HEK293T (cell line): ENCODE data around the gene CRB3.

Experiments used
- ELF4 ChIP-seq: fragments of 450-650 bp; IDR thresholded peaks from 2 replicates; pipeline ENCODE4 v1.6.1; 2017; ENCODE audit warnings: antibody characterized with exemption
- FOXA1 ChIP-seq: fragments of 450-650 bp; IDR thresholded peaks from 2 replicates; pipeline ENCODE4 v1.6.1; 2016; ENCODE audit warnings: mild to moderate bottlenecking
- FOXK2 ChIP-seq: fragments of 450-650 bp; IDR thresholded peaks from 2 replicates; pipeline ENCODE4 v1.6.1; 2016; ENCODE audit warnings: mild to moderate bottlenecking
- FOXM1 ChIP-seq: fragments of 450-650 bp; IDR thresholded peaks from 2 replicates; pipeline ENCODE4 v1.6.1; 2017; ENCODE audit warnings: mild to moderate bottlenecking, borderline replicate concordance
- L3MBTL2 ChIP-seq: fragments of 450-650 bp; conservative IDR thresholded peaks from 2 replicates; pipeline ENCODE4 v1.6.1; 2016; ENCODE audit warnings: mild to moderate bottlenecking
- NFRKB ChIP-seq: fragments of 450-650 bp; IDR thresholded peaks from 2 replicates; pipeline ENCODE4 v1.6.1; 2016; ENCODE audit warnings: mild to moderate bottlenecking, moderate library complexity
- SUZ12 ChIP-seq: fragments of 450-650 bp; IDR thresholded peaks from 2 replicates; pipeline ENCODE4 v1.6.1; 2016; ENCODE audit warnings: mild to moderate bottlenecking
- TARDBP ChIP-seq: fragments of 450-650 bp; IDR thresholded peaks from 2 replicates; pipeline ENCODE4 v1.6.1; 2016

DNA sequence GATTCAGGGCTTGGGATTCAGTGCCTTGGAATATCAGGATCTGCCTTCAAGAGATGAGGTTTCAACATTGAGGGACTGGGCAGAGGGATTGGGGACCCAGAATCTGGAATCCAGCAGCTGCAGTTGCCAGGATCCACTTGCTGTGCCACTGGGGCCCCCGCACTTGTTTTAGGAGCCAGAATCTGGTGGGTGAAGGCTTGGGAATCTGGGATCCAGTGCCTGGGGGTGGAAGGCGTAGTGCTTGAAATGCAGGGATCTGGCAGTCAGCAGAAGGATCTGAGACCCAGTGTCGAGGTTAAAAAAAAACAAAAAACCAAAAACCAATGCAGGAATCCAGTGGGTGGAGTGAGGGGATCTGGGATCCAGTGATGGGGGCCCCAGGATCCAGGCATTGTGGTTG, 23.2 kb upstream of the CRB3 start:
- TF ChIP-seq SUZ12 (no peak), FOXA1 (no peak), FOXM1 (no peak), TARDBP (no peak), FOXK2 (no peak), NFRKB (no peak), L3MBTL2 (no peak), ELF4 (no peak)
